ENCODE measurements around the gene ALDH1A2.

DNA sequence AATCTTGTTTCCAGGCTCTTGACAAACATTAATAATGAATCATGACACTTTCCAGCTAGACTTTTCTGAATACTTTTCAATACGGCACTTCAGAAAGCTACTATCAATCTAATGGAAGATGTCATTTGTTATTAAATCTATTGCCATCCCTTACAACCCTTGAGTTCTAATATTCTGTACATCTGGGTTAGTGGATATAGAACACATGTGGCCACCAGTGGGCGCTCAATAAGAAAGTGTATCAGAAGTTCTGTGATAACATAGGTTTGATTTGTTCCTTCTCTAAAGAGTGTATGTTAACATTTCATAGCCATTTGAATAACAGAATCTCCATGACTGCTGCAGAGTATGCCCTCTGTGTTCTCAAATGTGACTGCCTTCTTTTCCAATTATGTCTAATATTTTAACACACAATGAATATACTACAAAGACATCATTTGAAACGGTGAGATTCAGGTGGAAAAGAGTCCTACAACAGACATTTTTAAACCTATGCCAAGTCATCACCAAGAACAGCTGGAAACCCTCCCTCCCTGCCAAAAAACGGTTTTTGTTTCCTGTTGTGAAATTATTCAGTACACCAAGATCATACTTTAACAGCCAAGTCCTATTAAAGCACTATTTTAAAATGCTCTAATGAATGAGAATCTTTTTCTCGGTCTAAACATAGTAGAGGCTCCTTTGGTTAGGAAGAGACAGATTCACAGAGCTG, 22.2 kb downstream of the ALDH1A2 start:
- TF ChIP-seq, protein P1, sequence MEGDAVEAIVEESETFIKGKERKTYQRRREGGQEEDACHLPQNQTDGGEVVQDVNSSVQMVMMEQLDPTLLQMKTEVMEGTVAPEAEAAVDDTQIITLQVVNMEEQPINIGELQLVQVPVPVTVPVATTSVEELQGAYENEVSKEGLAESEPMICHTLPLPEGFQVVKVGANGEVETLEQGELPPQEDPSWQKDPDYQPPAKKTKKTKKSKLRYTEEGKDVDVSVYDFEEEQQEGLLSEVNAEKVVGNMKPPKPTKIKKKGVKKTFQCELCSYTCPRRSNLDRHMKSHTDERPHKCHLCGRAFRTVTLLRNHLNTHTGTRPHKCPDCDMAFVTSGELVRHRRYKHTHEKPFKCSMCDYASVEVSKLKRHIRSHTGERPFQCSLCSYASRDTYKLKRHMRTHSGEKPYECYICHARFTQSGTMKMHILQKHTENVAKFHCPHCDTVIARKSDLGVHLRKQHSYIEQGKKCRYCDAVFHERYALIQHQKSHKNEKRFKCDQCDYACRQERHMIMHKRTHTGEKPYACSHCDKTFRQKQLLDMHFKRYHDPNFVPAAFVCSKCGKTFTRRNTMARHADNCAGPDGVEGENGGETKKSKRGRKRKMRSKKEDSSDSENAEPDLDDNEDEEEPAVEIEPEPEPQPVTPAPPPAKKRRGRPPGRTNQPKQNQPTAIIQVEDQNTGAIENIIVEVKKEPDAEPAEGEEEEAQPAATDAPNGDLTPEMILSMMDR (IDR thresholded peaks at IDR 0.05; ENCODE audit: insufficient read depth, low read length, poor library complexity, severe bottlenecking) = peak; percentile 61
- no peak for TF ChIP-seq EZH2phosphoT487 (conservative IDR thresholded peaks at IDR 0.05; ENCODE audit: low read length)

Measured in SU-DHL-6 (cell line).